DMS53 treated with DMSO at 0.1 percent for 48 hours (cell line): ENCODE results near the gene PIK3AP1.
"Not testable (repeated sequence)": the region's sequence is repeated elsewhere in the genome, so short reads cannot be mapped to it uniquely, and the experiment has no call there.

ENCODE experiments used
- DNase-seq: peaks from one replicate; lab custom pipeline; 2025; ENCODE audit not compliant: unreplicated experiment; lab: John Stamatoyannopoulos, UW

Gene PIK3AP1

DNA sequence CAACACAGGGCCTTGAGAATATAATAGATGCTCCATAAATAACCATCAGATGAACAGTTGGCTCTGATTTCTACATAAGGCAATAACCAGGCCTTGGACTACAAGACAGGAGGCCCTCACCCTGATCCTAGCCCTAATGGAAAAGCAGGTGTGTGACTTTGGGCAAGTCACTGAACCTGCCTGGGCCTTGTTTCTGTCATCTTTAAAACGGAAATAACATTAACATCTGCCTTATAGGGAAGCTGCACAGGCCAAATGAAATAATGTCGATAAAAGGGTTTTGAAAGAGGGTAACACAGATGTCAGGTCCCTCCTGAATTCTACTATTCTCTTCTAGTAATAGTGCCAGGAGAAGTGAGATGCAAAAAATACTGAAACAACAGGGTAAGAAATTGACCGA, 20.7 kb downstream of the PIK3AP1 start:
- no peak for DNase-seq

DNA sequence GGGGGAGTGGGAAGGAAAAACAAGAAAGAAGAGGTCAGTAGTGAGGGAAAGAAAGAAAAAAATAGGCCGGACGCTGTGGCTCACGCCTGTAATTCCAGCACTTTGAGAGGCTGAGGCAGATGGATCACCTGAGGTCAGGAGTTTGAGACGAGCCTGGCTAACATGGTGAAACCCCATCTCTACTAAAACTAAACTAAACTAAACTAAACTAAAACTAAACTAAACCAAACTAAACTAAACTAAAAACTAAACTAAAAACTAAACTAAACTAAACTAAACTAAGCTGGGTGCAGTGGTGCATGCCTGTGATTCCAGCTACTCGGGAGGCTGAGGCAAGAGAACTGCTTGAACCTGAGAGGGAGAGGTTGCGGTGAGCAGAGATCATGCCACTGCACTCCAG, 22.0 kb downstream of the PIK3AP1 start:
- DNase-seq: not testable (repeated sequence)

DNA sequence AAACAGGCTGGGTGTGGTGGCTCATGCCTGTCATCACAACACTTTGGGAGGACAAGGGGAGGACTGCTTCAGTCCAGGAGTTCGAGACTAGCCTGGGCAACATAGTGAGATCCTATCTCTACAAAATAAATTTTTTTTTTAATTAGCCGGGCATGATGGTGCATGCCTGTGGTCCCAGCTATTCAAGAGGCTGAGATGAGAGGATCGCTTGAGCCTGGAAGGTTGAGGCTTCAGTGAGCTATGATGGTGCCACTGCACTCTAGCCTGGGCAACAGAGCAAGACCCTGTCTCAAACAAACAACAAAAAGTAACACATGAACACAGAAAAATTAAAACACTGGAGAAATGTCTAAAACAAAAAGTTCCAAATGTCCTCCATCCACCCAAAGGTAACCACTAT, 22.9 kb downstream of the PIK3AP1 start:
- DNase-seq: no peak

DNA sequence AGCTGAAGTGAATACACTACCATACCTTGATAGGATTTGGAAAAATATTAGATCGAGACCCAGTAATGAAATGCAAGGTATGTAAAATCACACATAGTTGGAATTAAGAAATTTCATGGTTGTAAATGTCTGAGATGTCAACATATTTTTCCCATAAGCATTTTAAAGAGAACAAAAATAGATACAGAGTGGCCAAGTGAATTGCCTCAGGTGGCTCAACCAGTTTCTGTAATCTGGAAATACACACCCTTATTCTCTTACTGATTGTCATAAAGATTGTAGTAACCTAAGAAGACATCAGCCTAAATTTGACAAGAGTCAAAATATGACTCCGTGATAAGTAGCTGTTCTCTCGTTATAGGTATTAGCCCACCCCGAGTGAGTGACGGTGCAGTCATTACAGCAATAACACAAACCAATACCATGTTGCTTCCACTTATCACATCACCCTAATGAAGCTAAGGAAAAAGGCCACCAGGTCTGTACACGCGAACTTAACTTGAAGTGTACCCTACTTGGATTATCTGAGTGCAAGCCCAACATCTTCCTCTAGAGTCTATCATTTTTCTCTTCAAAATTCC, 23.4 kb downstream of the PIK3AP1 start:
- no peak for DNase-seq

DNA sequence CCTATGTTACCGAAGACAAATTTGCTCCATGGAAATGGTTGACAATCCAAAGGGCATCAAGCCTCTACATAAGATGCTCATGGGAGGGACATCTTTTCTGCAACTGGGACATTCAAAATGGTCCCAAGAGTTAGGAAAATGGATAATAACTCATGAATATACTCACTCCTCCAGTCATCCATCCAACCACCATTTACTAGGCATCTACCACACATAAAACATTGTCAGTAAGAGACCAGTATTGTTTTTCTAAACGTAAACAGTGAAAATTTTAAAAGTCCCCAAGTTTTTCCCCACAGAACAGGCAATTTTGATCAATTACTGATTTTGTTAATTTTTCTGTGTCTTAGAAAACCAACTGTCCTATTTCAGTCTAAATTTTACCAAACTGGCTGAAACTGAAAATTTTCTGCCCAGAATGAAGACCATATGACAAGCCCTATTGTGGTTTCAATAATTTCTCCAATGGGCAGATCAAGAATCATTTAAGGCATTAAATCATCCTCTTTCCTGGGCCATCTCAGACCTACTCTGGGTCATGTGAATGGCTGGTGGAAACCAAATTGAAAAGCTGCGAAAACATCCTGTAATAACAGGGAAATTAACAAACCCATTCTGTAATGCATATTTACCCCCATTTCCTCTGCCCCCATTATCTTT, 24.2 kb downstream of the PIK3AP1 start:
- DNase-seq: no peak

DNA sequence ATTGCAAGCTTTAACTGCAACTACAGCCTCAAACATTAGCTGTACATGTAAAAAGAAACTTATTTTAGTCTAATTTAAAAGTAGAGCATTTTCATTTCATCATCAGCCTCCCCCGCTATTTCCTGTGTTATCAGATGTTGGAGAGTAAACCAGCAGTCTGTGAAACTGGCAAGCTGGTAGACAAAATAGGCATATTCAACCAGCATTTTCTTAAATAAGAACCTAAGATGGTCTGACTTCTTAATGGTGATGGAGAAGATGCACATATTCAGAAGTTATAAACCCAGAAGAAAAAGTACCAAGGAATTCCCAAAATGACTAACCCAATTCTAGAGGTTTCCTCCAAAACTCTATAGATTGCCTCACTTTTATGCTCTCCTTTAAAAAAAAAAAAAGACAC, 24.9 kb downstream of the PIK3AP1 start:
- DNase-seq: no peak

DNA sequence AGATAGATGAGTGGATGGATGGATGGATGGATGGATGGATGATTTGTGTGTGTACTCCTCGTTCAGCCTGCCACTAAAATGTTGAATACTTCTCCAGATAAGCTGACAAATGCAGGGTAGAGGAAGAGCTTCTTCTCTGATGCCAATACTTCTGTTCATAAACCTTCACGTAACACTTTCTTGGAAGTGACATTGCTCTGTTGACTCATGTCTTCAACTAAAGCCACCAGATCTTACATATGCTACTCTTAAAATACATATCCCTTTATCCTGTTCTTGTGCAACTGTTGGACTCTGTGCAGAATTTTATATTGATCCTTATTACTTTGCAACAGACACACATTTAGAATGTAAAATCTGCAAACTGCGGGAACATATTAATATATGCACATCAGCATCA, 26.9 kb downstream of the PIK3AP1 start:
- DNase-seq: no peak

DNA sequence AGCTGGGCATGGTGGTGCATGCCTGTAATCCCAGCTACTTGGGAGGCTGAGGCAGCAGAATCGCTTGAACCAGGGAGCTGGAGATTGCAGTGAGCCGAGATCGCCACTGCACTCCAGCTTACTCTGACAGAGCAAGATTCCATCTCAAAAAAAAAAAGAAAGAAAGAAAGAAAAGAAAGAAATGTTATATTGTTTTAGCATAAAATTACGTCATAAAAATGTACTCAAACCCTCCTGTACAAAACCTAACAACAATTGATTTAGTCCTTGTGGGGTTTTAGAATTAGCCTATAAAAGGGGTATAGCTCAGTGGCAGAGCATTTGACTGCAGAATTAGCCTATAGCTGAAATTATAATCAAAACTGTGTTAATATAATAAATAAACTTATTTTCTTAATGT, 27.9 kb downstream of the PIK3AP1 start:
- no peak for DNase-seq

DNA sequence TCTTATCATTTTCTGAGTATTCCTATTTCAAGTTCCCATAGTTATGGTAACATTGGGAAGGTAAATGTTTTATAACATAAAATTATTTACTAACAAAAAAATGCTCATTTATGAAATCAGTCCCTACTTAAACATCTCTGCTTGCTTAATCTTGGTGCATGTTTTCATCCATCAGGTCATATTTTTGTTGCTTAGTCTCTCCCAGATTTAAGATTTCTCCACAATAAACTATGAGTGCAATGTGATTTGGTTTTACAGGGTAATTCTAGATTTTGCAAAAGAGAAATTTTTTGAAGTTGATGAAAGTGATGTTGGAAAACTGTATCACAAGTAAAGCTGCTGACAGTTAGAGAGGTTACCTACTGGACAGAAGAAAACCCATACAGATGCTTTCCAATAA, 28.6 kb downstream of the PIK3AP1 start:
- no peak for DNase-seq

DNA sequence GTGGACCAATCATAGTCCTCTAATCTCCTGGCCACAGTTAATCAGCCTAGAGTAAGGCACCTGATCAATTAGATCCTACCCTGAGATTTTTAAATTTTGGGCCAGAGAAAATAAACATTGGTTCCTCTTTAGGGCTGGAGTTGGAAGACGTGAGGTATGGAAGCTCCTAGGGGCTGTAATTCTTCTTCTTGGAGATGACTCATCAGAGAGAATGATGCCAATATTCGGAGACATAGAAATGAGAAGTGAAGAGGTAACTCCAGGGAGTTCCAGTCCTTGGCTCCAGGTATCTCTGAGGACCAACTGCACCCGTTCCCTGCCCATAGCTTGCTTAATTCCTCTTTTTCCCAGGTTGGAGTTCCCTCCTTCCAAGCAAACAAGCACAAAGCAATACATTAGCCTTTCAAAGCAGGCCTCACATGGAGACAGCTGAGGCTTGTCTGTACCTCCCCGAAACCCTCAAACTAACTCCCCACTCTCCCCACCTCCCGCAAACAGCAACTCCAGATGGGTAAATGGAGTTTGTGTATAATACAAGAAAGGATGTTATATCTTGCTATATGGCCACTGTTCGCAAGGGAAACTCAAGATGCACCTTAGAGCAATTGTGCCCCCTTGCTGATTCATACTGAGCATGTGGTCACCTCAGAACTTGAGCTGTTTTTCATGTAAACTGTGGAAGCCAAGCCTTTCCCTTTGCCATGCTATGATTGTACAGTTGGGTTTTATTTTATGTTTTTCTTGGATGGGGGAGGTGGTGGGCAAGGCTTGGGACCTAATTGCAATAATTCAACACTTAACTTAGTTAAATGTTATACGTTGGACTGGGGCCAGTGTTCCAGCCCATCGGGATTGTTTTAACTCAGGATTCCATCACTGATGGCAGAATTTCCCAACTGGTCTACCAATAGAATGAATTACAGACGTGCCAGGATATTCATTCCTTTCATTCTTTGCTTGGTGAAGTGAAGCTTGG, 29.3 kb downstream of the PIK3AP1 start:
- DNase-seq: no peak

DNA sequence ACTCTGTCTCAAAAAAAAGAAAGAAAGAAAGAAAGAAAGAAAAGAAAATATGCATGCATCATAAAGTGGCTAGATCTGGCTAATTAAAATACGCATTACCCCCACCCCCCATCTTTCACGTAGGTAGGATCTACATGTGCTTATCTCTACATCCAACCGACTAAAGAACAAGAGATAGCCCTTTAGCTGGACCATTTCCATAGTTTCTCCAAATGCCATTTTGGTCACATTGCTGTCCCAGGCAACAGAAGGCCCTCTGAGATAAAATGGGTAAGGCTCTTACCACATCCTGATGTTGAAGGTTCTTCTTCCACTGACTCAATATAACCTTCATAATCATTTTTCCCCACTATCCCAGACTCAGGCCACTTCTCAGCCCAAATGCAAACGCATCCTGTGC, 31.5 kb downstream of the PIK3AP1 start:
- DNase-seq: no peak

DNA sequence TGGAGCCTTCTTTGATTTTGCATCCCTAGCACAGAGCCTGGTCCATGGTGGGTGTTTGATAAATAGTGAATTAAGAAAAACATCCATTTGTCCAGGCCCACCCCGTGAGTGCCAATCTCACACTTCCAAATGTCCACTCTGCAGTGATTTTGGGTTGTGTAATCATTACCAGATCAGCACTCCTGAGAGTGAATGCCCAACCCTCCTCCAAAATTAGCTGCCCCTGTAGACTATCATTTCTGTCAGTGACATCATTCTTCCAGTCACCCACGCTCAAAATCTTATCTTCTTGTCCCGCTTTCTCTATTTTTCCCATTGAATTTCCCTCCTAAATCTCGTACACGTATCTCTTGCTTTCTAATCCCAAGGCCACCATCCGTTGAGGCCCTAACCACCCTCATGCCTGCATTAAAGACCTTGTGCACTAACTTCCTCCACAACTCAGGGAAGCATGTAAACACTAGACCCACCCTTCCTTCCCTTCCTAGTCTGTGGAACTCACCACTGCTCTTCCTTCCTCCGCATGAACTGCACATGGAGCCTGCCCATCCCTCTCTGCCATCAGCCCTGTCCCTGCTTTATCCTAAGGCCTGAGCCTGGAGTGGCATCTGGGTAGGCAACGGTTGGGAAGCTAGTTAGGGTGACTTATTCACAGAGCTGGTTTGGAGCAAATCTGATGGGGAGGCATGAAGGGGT, 32.8 kb downstream of the PIK3AP1 start:
- DNase-seq: no peak

DNA sequence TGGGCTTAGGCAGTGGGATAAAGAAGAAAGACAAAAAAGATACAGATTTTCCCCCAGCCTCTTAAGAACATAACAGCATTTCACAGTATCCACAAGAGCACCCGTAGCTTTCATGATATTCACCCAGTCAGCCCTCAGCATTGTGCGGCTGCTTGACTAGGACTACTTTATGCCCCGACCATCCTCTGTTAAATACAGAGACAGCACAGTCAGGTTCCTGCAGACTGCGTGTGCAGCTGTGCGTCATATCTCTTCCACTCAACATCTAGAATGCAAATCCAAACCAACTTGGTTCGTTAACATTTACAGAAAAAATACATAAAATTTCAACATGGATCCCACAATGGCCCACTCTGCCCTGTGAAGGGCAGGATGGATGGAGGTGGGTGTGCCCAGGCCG, 33.8 kb downstream of the PIK3AP1 start:
- DNase-seq: no peak

DNA sequence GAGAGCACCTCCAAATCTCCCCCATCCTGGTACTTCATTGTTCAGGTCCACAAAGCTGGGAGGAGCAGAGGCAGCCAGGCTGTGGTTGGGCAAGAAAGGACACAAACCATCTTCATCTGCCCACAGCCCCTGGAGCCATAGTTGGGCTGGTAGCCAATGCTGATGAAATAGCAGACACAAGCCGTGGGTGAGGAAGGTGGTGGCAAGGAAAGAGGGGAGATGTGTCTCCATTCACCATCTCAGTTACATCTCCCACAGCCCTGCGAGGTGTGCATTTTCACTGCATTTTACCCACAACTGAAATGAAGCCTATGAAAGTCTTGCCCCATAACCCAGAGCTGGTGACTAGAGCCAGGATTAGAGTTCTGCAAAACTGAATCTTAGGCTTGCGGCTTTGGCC, 35.0 kb downstream of the PIK3AP1 start:
- DNase-seq: no peak

DNA sequence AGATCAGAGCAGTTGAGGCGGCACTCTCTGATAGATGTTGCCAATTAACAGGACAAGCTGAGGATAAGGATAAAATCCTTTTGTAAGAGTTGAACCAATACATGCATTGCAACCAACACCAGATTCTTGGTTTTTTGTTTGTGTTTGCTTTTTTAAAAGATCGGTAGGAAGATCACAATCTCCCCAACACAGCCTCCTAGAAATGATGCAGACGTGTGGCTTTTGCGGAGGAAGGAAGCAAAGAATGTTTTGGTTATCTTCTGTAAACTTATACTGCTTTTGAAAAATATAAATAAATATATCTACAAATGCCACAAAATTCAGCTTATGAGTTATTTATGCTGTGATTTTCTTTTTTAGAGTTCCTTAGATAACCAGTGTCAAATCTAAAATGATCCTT, 35.5 kb downstream of the PIK3AP1 start:
- DNase-seq: no peak

DNA sequence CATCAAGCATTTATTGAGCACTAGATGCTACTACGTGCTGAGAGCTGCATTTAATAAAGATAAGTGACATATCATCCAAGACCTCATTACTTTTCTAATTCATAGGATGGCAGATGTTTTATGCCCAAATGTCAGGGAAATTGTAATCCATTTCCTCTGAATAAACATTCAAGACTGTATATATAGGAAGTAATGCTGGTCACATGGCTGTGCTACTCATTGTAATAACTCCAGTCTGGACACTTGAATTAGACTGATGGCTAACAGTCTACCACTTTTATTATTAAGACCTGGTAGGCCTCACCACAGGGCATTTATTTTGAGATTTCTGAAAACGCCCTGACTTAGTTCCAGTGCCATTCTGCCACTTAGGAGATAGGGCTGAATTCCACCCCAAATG, 36.6 kb downstream of the PIK3AP1 start:
- DNase-seq: no peak

DNA sequence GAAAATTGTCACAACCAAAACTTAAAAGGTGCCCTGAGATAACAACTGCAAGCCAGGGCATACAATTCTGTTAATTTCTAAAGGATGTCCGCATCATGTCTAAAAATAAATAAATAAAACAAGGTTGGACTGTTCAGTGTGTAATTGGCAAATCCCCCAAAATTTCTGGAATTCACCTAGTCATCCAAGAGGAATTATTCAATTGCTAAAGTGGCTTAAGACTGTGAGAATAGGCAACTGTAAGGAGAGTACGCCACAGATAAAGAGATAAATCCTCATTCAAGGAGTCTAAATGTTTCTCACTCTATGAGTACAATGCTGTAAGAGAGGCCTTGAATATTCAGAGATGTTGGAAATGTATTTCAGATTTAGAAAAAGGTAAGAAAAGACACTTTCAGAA, 37.2 kb downstream of the PIK3AP1 start:
- DNase-seq: no peak

DNA sequence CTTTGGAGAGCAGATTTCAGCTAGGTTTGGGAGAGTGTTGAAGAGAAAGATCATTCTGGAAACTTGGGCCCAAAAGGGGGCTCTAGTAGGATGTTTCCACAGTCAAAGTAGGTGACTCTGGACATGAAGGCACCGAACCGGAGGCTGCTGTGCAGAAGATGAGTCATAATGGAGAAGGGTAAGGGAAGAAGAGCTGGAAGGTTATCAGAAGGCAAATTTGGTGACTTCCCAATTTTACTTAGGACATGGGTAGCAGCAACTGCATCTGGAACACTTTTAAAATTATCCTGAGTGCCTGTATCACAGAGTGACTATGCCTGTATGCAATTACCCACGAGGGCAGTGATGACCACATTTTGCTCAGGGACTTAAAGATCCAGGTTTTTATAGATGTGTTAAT, 38.8 kb downstream of the PIK3AP1 start:
- DNase-seq: no peak

DNA sequence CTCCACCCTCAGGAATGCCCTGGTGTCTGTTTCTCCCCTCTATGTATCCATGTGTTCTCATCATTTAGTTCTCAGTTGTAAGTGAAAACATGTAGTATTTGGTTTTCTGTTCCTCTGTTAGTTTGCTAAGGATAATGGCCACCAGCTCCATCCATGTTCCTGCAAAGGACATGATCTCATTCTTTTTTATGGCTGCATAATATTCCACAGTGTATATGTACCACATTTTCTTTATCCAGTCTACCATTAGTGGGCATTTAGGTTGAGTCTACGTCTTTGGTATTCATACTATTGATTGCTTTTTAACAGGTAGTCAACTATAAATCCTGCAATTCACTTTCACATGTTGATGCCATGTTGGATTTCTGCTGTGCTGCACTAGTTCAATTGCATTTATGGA, 39.9 kb downstream of the PIK3AP1 start:
- not testable (repeated sequence) for DNase-seq

DNA sequence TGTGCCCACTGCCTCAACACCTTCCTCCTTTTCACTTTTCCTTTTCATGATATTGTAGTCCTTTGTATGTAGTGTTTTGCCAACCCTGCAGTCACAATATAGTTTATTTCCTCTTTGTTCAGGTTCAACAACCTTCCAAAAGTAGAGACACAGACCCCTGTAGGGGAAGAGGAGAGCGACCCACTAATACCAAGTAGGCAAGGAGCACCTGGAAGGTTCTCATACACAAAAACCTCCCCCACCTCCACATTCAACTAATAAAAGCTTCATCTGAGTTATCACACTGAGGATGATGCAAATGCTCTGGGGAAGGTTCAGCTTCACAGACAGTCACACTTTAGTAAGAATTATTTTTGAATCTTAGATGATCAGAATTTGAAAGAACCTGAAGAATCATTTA, 41.6 kb downstream of the PIK3AP1 start:
- no peak for DNase-seq

DNA sequence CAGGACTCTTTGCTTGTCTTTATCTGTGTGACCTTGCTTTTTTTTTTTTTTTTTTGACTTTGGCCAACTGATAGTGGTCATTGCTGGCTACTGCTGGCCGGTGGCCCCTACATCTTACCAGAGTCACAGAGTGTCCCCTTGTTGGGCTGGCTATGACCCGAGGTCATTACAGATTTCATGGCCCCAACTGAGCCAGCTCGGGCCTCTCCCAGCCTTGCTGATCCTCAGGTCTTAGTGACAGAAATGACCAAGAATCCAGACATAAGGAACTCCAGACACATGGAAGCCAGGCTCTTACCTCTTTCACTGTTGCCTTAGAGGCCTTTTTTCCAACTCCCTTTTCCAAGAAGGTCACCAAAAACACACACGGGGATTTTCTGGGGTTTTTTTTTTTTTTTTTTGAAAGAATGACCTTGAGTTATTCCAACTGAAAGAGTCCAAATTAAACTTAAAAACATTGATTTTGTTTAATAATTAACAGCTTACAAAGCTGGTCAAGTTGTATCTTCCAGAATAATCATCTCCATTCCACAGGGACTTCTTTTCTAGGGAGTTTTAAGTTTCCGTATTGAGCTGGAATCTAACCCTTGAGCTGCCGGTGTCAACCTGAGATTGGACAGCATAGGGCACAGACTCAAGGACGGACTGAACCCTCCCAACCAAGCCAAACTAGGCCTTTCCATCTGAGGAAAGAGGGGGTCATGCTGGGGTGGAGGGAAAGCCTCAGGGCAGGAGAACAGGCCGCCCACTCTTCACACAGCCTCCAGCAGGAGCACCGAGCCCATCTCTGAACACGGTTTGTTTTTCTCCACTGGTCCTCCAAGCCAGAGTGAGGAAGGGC, 43.8 kb downstream of the PIK3AP1 start:
- no peak for DNase-seq
